ENCODE data around the gene ZNF549.

Gene ZNF549

GRCh38 chr19:57566396-57567265 is 39.5 kb downstream of the ZNF549 start:
- DNase-seq (ENCODE audit: low spot score) = no peak

- no peak for DNase-seq (ENCODE audit: low spot score)
These were observed 43.6 kb downstream of the ZNF549 start for GRCh38 chr19:57570707-57571106.

- no peak for DNase-seq (ENCODE audit: low spot score)
These were observed 45.3 kb downstream of the ZNF549 start for GRCh38 chr19:57572415-57572947.

GRCh38 chr19:57576661-57577060 is 49.5 kb downstream of the ZNF549 start:
- no peak for DNase-seq (ENCODE audit: low spot score)

GRCh38 chr19:57578487-57579205 is 51.5 kb downstream of the ZNF549 start, which contains the start of gene ZNF416:
ZNF416 (minus strand) TSS chr19:57578911; CDS start chr19:57578704, 207 bp downstream.
- peak; percentile 97 for DNase-seq (ENCODE audit: low spot score)

GRCh38 chr19:57583104-57583520 is 56.0 kb downstream of the ZNF549 start:
- DNase-seq (ENCODE audit: low spot score) = no peak

- DNase-seq (ENCODE audit: low spot score) = peak; percentile 93
These were observed 56.6 kb downstream of the ZNF549 start, which contains the start of gene ZIK1 for GRCh38 chr19:57583521-57584416. ZIK1 (plus strand) TSS chr19:57584145; CDS start chr19:57584357, 212 bp downstream.

GRCh38 chr19:57587529-57587928 is 60.4 kb downstream of the ZNF549 start:
- DNase-seq (ENCODE audit: low spot score) = no peak

GRCh38 chr19:57599377-57599760 is 72.2 kb downstream of the ZNF549 start:
- DNase-seq (ENCODE audit: low spot score) = no peak

- peak; percentile 87 for DNase-seq (ENCODE audit: low spot score)
These were observed 72.7 kb downstream of the ZNF549 start, which contains the start of gene ZNF530 for GRCh38 chr19:57599761-57600383. ZNF530 (plus strand) TSS chr19:57599885; CDS start chr19:57604346, 4,461 bp downstream.

- no peak for DNase-seq (ENCODE audit: low spot score)
These were observed 79.8 kb downstream of the ZNF549 start for GRCh38 chr19:57606931-57607330.

Measured in CD4-positive, alpha-beta T cell treated with Interleukin-6 at 100 ng/mL for 8 hours (primary cell).